ENCODE results near the gene LRRC71.

Gene LRRC71

DNA sequence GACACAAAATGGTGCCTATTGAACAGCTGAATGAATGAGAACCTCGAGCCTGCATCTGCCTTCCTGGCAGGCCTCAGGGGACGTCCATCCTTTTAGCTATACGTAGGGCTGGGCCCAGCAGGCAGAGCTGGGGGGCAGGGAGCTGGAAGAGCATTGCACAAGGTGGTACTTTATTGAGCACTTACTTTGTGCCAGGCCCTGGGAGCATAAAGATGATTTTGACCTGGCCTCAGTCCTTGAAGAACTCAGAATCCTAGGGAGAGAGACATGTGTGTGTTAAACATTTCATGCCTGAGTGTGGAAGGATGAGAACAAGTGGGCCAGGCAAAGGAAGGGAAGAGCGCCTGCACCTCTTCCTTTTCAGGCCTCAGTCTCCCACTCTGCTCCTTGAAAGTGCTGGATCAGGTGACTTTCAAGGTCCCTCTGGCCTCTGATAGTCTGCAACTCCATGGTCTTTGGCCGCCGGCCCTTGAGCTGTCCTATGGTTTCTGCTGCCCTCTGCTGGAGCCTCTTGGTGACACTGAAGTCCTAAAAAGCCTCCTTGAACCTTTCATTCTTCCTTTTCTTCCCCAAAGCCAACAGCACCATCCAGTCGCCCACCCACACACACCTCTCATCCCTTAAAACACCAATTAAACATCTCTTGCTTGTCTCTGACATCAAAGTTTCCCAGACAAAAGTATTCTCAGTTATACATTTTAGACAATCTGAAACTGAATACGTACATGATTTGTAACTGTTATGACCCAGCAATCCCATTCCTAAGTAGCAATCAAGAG is 30.4 kb upstream of the LRRC71 start:
- ChIA-PET POLR2A (interaction anchor here (0.6 to 1.3 kb wide), 6 partner anchors 36 to 184 kb away, joined by 3 to 5 read pairs (median 3); partner anchors contain the start of genes ISG20L2 and METTL25B), CTCF (interaction anchor here (0.6 to 10.2 kb wide), 43 partner anchors 8 to 267 kb away, joined by 3 to 199 read pairs (median 6); partner anchors contain the start of genes INSRR, ISG20L2, LRRC71 and METTL25B)
- no peak overlapping the region for H3K4me3 ChIP-seq (ENCODE audit: low read depth, low read length)
- no peak for TF ChIP-seq MEIS1 (CRISPR knock-in tag; IDR thresholded peaks at IDR 0.05; ENCODE audit: borderline replicate concordance)
- no peak for TF ChIP-seq ZNF837 (tag by site-specific recombination; IDR thresholded peaks at IDR 0.05)
- TF ChIP-seq ZNF202 (tag by site-specific recombination; IDR thresholded peaks at IDR 0.05; ENCODE audit: borderline replicate concordance), result no peak
- TF ChIP-seq ZNF138 (tag by site-specific recombination; IDR thresholded peaks at IDR 0.05; ENCODE audit: borderline replicate concordance), result no peak
- TF ChIP-seq ZNF423 (tag by site-specific recombination; IDR thresholded peaks at IDR 0.05), result no peak
- no peak for TF ChIP-seq ZNF658 (tag by site-specific recombination; IDR thresholded peaks at IDR 0.05)
- no peak for TF ChIP-seq SP2 (tag by site-specific recombination; IDR thresholded peaks at IDR 0.05)
- TF ChIP-seq KLF1 (tag by site-specific recombination; IDR thresholded peaks at IDR 0.05), result no peak
- TF ChIP-seq ZNF830 (tag by site-specific recombination; IDR thresholded peaks at IDR 0.05; ENCODE audit: low read depth), result no peak
- peak; percentile 34; the same call in 1 of the 2 replicates for TF ChIP-seq ZNF335 (tag by site-specific recombination; conservative IDR thresholded peaks at IDR 0.05)
- TF ChIP-seq, protein P1, sequence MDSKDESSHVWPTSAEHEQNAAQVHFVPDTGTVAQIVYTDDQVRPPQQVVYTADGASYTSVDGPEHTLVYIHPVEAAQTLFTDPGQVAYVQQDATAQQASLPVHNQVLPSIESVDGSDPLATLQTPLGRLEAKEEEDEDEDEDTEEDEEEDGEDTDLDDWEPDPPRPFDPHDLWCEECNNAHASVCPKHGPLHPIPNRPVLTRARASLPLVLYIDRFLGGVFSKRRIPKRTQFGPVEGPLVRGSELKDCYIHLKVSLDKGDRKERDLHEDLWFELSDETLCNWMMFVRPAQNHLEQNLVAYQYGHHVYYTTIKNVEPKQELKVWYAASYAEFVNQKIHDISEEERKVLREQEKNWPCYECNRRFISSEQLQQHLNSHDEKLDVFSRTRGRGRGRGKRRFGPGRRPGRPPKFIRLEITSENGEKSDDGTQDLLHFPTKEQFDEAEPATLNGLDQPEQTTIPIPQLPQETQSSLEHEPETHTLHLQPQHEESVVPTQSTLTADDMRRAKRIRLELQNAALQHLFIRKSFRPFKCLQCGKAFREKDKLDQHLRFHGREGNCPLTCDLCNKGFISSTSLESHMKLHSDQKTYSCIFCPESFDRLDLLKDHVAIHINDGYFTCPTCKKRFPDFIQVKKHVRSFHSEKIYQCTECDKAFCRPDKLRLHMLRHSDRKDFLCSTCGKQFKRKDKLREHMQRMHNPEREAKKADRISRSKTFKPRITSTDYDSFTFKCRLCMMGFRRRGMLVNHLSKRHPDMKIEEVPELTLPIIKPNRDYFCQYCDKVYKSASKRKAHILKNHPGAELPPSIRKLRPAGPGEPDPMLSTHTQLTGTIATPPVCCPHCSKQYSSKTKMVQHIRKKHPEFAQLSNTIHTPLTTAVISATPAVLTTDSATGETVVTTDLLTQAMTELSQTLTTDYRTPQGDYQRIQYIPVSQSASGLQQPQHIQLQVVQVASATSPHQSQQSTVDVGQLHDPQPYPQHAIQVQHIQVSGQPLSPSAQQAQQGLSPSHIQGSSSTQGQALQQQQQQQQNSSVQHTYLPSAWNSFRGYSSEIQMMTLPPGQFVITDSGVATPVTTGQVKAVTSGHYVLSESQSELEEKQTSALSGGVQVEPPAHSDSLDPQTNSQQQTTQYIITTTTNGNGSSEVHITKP (tag by site-specific recombination; IDR thresholded peaks at IDR 0.05), result no peak
- TF ChIP-seq ZNF2 (tag by site-specific recombination; IDR thresholded peaks at IDR 0.05), result peak; percentile 30; the same call in 1 of the 2 replicates
- TF ChIP-seq TCF7L2 (IDR thresholded peaks at IDR 0.05; ENCODE audit: borderline replicate concordance, low read depth, low read length), result no peak
- no peak for TF ChIP-seq ZNF324 (tag by site-specific recombination; IDR thresholded peaks at IDR 0.05)
- TF ChIP-seq ZNF549 (tag by site-specific recombination; IDR thresholded peaks at IDR 0.05), result no peak
- TF ChIP-seq, protein P2, sequence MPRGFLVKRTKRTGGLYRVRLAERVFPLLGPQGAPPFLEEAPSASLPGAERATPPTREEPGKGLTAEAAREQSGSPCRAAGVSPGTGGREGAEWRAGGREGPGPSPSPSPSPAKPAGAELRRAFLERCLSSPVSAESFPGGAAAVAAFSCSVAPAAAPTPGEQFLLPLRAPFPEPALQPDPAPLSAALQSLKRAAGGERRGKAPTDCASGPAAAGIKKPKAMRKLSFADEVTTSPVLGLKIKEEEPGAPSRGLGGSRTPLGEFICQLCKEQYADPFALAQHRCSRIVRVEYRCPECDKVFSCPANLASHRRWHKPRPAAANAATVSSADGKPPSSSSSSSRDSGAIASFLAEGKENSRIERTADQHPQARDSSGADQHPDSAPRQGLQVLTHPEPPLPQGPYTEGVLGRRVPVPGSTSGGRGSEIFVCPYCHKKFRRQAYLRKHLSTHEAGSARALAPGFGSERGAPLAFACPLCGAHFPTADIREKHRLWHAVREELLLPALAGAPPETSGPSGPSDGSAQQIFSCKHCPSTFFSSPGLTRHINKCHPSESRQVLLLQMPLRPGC (tag by site-specific recombination; IDR thresholded peaks at IDR 0.05), result no peak
- 0 out of 2 replicates have a peak, but pooled peaks have one; percentile 32 for TF ChIP-seq ZNF629 (tag by site-specific recombination; IDR thresholded peaks at IDR 0.05)
- TF ChIP-seq ZNF624 (tag by site-specific recombination; IDR thresholded peaks at IDR 0.05), result no peak
- TF ChIP-seq, protein P3, sequence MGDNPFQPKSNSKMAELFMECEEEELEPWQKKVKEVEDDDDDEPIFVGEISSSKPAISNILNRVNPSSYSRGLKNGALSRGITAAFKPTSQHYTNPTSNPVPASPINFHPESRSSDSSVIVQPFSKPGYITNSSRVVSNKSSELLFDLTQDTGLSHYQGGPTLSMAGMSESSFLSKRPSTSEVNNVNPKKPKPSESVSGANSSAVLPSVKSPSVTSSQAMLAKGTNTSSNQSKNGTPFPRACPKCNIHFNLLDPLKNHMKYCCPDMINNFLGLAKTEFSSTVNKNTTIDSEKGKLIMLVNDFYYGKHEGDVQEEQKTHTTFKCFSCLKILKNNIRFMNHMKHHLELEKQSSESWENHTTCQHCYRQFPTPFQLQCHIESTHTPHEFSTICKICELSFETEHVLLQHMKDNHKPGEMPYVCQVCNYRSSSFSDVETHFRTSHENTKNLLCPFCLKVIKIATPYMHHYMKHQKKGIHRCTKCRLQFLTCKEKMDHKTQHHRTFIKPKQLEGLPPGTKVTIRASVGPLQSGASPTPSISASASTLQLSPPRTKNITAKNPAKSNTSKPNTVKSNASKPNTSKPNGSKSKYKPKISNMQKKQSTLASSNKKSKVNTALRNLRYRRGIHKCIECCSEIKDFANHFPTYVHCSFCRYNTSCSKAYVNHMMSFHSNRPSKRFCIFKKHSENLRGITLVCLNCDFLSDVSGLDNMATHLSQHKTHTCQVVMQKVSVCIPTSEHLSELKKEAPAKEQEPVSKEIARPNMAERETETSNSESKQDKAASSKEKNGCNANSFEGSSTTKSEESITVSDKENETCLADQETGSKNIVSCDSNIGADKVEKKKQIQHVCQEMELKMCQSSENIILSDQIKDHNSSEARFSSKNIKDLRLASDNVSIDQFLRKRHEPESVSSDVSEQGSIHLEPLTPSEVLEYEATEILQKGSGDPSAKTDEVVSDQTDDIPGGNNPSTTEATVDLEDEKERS (tag by site-specific recombination; IDR thresholded peaks at IDR 0.05), result no peak
- TF ChIP-seq IKZF3 (tag by site-specific recombination; IDR thresholded peaks at IDR 0.05), result no peak
- TF ChIP-seq, protein P4, sequence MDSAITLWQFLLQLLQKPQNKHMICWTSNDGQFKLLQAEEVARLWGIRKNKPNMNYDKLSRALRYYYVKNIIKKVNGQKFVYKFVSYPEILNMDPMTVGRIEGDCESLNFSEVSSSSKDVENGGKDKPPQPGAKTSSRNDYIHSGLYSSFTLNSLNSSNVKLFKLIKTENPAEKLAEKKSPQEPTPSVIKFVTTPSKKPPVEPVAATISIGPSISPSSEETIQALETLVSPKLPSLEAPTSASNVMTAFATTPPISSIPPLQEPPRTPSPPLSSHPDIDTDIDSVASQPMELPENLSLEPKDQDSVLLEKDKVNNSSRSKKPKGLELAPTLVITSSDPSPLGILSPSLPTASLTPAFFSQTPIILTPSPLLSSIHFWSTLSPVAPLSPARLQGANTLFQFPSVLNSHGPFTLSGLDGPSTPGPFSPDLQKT (IDR thresholded peaks at IDR 0.05; ENCODE audit: borderline replicate concordance, low read depth, low read length), result no peak
- TF ChIP-seq, protein P5, sequence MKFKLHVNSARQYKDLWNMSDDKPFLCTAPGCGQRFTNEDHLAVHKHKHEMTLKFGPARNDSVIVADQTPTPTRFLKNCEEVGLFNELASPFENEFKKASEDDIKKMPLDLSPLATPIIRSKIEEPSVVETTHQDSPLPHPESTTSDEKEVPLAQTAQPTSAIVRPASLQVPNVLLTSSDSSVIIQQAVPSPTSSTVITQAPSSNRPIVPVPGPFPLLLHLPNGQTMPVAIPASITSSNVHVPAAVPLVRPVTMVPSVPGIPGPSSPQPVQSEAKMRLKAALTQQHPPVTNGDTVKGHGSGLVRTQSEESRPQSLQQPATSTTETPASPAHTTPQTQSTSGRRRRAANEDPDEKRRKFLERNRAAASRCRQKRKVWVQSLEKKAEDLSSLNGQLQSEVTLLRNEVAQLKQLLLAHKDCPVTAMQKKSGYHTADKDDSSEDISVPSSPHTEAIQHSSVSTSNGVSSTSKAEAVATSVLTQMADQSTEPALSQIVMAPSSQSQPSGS (tag by site-specific recombination; IDR thresholded peaks at IDR 0.05; ENCODE audit: low read depth), result no peak
- TF ChIP-seq ZNF140 (tag by site-specific recombination; IDR thresholded peaks at IDR 0.05), result no peak
- TF ChIP-seq, protein P6, sequence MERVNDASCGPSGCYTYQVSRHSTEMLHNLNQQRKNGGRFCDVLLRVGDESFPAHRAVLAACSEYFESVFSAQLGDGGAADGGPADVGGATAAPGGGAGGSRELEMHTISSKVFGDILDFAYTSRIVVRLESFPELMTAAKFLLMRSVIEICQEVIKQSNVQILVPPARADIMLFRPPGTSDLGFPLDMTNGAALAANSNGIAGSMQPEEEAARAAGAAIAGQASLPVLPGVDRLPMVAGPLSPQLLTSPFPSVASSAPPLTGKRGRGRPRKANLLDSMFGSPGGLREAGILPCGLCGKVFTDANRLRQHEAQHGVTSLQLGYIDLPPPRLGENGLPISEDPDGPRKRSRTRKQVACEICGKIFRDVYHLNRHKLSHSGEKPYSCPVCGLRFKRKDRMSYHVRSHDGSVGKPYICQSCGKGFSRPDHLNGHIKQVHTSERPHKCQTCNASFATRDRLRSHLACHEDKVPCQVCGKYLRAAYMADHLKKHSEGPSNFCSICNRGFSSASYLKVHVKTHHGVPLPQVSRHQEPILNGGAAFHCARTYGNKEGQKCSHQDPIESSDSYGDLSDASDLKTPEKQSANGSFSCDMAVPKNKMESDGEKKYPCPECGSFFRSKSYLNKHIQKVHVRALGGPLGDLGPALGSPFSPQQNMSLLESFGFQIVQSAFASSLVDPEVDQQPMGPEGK (tag by site-specific recombination; IDR thresholded peaks at IDR 0.05), result no peak

More for the DNA sequence above, 30.4 kb upstream of the LRRC71 start:
- no peak overlapping the region for H3K27ac ChIP-seq (ENCODE audit: extremely low read depth, low read depth, low read length)
- H3K4me1 ChIP-seq (ENCODE audit: control insufficient read depth, insufficient read depth, low read length), result no peaks in the 10 kb centered on the region
- no peaks in the 10 kb centered on the region for H3K36me3 ChIP-seq (ENCODE audit: control insufficient read depth in 2 of 2, insufficient read depth in 1 of 2, low read length in 2 of 2)
- no peaks in the 10 kb centered on the region for H3K9me3 ChIP-seq (ENCODE audit: control insufficient read depth, insufficient read depth, low read depth, low read length)
